BLaER1 (cell line): ENCODE data around the gene SEMA4D.
"Not testable (repeated sequence)": the region's sequence is repeated elsewhere in the genome, so short reads cannot be mapped to it uniquely, and the experiment has no call there.

ENCODE experiments used
- H3K27ac ChIP-seq: shearing (Covaris generic); formaldehyde crosslinking; 2 replicates; pipeline ENCODE4 v1.8.1; 2022
- H3K27me3 ChIP-seq: shearing (Covaris generic); formaldehyde crosslinking; 2 replicates; pipeline ENCODE4 v1.8.1; 2022
- H3K36me3 ChIP-seq: shearing (Covaris generic); formaldehyde crosslinking; 2 replicates; pipeline ENCODE4 v1.8.1; 2022
- H3K4me1 ChIP-seq: shearing (Covaris generic); formaldehyde crosslinking; 2 replicates; pipeline ENCODE4 v1.8.1; 2022
- H3K4me2 ChIP-seq: shearing (Covaris generic); formaldehyde crosslinking; 2 replicates; pipeline ENCODE4 v1.8.1; 2022
- H3K4me3 ChIP-seq: shearing (Covaris generic); formaldehyde crosslinking; 2 replicates; pipeline ENCODE4 v1.8.1; 2022
- H3K9ac ChIP-seq: shearing (Covaris generic); formaldehyde crosslinking; 2 replicates; pipeline ENCODE4 v1.8.1; 2022
- H3K9me3 ChIP-seq: shearing (Covaris generic); formaldehyde crosslinking; 2 replicates; pipeline ENCODE4 v1.8.1; 2022
- H4K20me1 ChIP-seq: shearing (Covaris generic); formaldehyde crosslinking; 2 replicates; pipeline ENCODE4 v1.8.1; 2022
- Cebpa-rat ChIP-seq: shearing (Covaris generic); IDR thresholded peaks from 2 replicates; pipeline ENCODE4 v1.8.1; 2022

The SEMA4D gene

GRCh38 chr9:89375191-89375760, 122.6 kb downstream of the SEMA4D start:
- Histone ChIP-seq H3K4me3 (peak overlapping the region; percentile 28; the same call in 1 of the 2 replicates), H3K4me1 (peaks cover 49% of the 10 kb centered on the region), H3K27ac (peak overlapping the region; percentile 61), H4K20me1 (peaks cover 71% of the 10 kb centered on the region), H3K9ac (peak overlapping the region; percentile 39; the same call in 1 of the 2 replicates), H3K36me3 (peaks cover 39% of the 10 kb centered on the region), H3K4me2 (peak overlapping the region; percentile 90), H3K9me3 (no peaks in the 10 kb centered on the region), H3K27me3 (no peaks in the 10 kb centered on the region)
- TF ChIP-seq Cebpa-rat = no peak

GRCh38 chr9:89374176-89374575, 123.7 kb downstream of the SEMA4D start:
- no peaks in the 10 kb centered on the region for H3K9me3 ChIP-seq
- no peaks in the 10 kb centered on the region for H3K27me3 ChIP-seq
- TF ChIP-seq Cebpa-rat = no peak
- peak overlapping the region; percentile 62; the same call in 1 of the 2 replicates for H3K27ac ChIP-seq
- peak overlapping the region; percentile 90 for H3K4me2 ChIP-seq
- peaks cover 28% of the 10 kb centered on the region for H3K36me3 ChIP-seq
- no peak overlapping the region for H3K4me3 ChIP-seq
- H3K9ac ChIP-seq = no peak overlapping the region; the same call in 1 of the 2 replicates
- peaks cover 62% of the 10 kb centered on the region for H4K20me1 ChIP-seq
- peaks cover 48% of the 10 kb centered on the region for H3K4me1 ChIP-seq

- peaks cover 54% of the 10 kb centered on the region for H4K20me1 ChIP-seq
- H3K27ac ChIP-seq = no peak overlapping the region
- H3K36me3 ChIP-seq = peaks cover 17% of the 10 kb centered on the region
- no peak for TF ChIP-seq Cebpa-rat
- peaks cover 48% of the 10 kb centered on the region for H3K4me1 ChIP-seq
- peak overlapping the region; percentile 90 for H3K4me2 ChIP-seq
- no peaks in the 10 kb centered on the region for H3K27me3 ChIP-seq
- no peak overlapping the region for H3K9ac ChIP-seq
- no peak overlapping the region for H3K4me3 ChIP-seq
- H3K9me3 ChIP-seq = no peaks in the 10 kb centered on the region
Measured at GRCh38 chr9:89372979-89373378, 124.9 kb downstream of the SEMA4D start.

- Histone ChIP-seq H3K27me3 (no peaks in the 10 kb centered on the region), H3K4me2 (no peak overlapping the region), H3K9me3 (no peaks in the 10 kb centered on the region), H3K36me3 (peaks cover 11% of the 10 kb centered on the region), H3K4me1 (peaks cover 48% of the 10 kb centered on the region), H3K27ac (no peak overlapping the region), H4K20me1 (peaks cover 50% of the 10 kb centered on the region), H3K9ac (no peak overlapping the region), H3K4me3 (no peak overlapping the region)
- no peak for TF ChIP-seq Cebpa-rat
Measured at GRCh38 chr9:89372230-89372816, 125.6 kb downstream of the SEMA4D start.

- H3K36me3 ChIP-seq, H3K9me3 ChIP-seq, H3K27me3 ChIP-seq, H3K4me2 ChIP-seq, H3K9ac ChIP-seq, H3K27ac ChIP-seq, H3K4me3 ChIP-seq: not testable (repeated sequence)
- peaks cover 45% of the 10 kb centered on the region for H4K20me1 ChIP-seq
- H3K4me1 ChIP-seq = peaks cover 45% of the 10 kb centered on the region
Measured at GRCh38 chr9:89371791-89372190, 126.1 kb downstream of the SEMA4D start.

GRCh38 chr9:89370593-89370992, 127.3 kb downstream of the SEMA4D start:
- Histone ChIP-seq H3K36me3 (no peaks in the 10 kb centered on the region), H4K20me1 (peaks cover 34% of the 10 kb centered on the region), H3K9me3 (no peaks in the 10 kb centered on the region), H3K4me1 (peaks cover 33% of the 10 kb centered on the region), H3K4me3 (no peak overlapping the region), H3K4me2 (no peak overlapping the region), H3K9ac (no peak overlapping the region), H3K27me3 (no peaks in the 10 kb centered on the region), H3K27ac (no peak overlapping the region)
- no peak for TF ChIP-seq Cebpa-rat

- no peak overlapping the region for H3K27ac ChIP-seq
- peaks cover 4% of the 10 kb centered on the region for H3K36me3 ChIP-seq
- no peak for TF ChIP-seq Cebpa-rat
- H3K27me3 ChIP-seq = no peaks in the 10 kb centered on the region
- no peaks in the 10 kb centered on the region for H3K9me3 ChIP-seq
- no peak overlapping the region for H3K4me3 ChIP-seq
- peaks cover 17% of the 10 kb centered on the region for H4K20me1 ChIP-seq
- H3K4me2 ChIP-seq = no peak overlapping the region
- H3K9ac ChIP-seq = no peak overlapping the region
- peaks cover 16% of the 10 kb centered on the region for H3K4me1 ChIP-seq
Measured at GRCh38 chr9:89368978-89369377, 128.9 kb downstream of the SEMA4D start.

- no peaks in the 10 kb centered on the region for H3K27me3 ChIP-seq
- H4K20me1 ChIP-seq = peaks cover 13% of the 10 kb centered on the region
- H3K4me1 ChIP-seq = peaks cover 12% of the 10 kb centered on the region
- H3K27ac ChIP-seq = no peak overlapping the region
- H3K9me3 ChIP-seq = no peaks in the 10 kb centered on the region
- no peak for TF ChIP-seq Cebpa-rat
- no peak overlapping the region for H3K4me2 ChIP-seq
- H3K9ac ChIP-seq = no peak overlapping the region
- peaks cover 8% of the 10 kb centered on the region for H3K36me3 ChIP-seq
- no peak overlapping the region for H3K4me3 ChIP-seq
Measured at GRCh38 chr9:89368550-89368949, 129.4 kb downstream of the SEMA4D start.

GRCh38 chr9:89367726-89368437, 130.0 kb downstream of the SEMA4D start:
- Histone ChIP-seq H3K9me3 (no peaks in the 10 kb centered on the region), H3K36me3 (peaks cover 15% of the 10 kb centered on the region), H3K9ac (no peak overlapping the region), H3K4me1 (peaks cover 5% of the 10 kb centered on the region), H3K4me2 (no peak overlapping the region), H3K4me3 (no peak overlapping the region), H3K27ac (no peak overlapping the region), H3K27me3 (no peaks in the 10 kb centered on the region), H4K20me1 (peaks cover 6% of the 10 kb centered on the region)
- no peak for TF ChIP-seq Cebpa-rat

GRCh38 chr9:89367281-89367680, 130.6 kb downstream of the SEMA4D start:
- no peak overlapping the region for H3K4me2 ChIP-seq
- H3K27ac ChIP-seq = no peak overlapping the region
- no peaks in the 10 kb centered on the region for H3K27me3 ChIP-seq
- H3K4me1 ChIP-seq = no peaks in the 10 kb centered on the region
- no peak for TF ChIP-seq Cebpa-rat
- H3K9ac ChIP-seq = no peak overlapping the region
- H3K4me3 ChIP-seq = no peak overlapping the region
- no peaks in the 10 kb centered on the region for H3K9me3 ChIP-seq
- H4K20me1 ChIP-seq = peaks cover 6% of the 10 kb centered on the region; the same call in 1 of the 2 replicates
- peaks cover 21% of the 10 kb centered on the region for H3K36me3 ChIP-seq
